PC-3 (cell line): Measurements from ENCODE around the gene ZACN.

ENCODE experiments used
- CTCF ChIP-seq: fragments of 300-600 bp; sonication (generic); conservative IDR thresholded peaks from 2 replicates; pipeline ENCODE4 v1.5.1; 2017; ENCODE audit warnings: antibody characterized with exemption, low read depth, mild to moderate bottlenecking, low read length
- EZH2 ChIP-seq: fragments of 300-600 bp; sonication (generic); IDR thresholded peaks from one replicate; pipeline ENCODE4 v1.6.1; 2017; ENCODE audit warnings: antibody characterized with exemption, mild to moderate bottlenecking, low read length; ENCODE audit not compliant: unreplicated experiment
- EZH2phosphoT487 ChIP-seq: fragments of 300-600 bp; sonication (generic); IDR thresholded peaks from 2 replicates; pipeline ENCODE4 v1.6.1; 2018; ENCODE audit warnings: mild to moderate bottlenecking, antibody characterized with exemption, low read length, borderline replicate concordance

GRCh38 chr17:76090517-76091129, 11.6 kb downstream of the ZACN start:
- TF ChIP-seq CTCF (no peak), EZH2phosphoT487 (no peak), EZH2 (no peak)
